T-helper 9 cell (primary cell): ENCODE data around the gene ILDR2.

Experiments used
- DNase-seq: peaks from one replicate; pipeline ENCODE4 v3.0.0-alpha.2; 2020
- total RNA-seq, 2 donors: gene quantifications; one replicate each; lab custom pipeline; 2026; lab: John Stamatoyannopoulos, UW

The ILDR2 gene
- total RNA-seq: 0.24 to 0.84 reads per million in 2 donors

- DNase-seq: peak; percentile 25
These were observed at the start of gene ILDR2 for GRCh38 chr1:166975361-166976129. Gene ILDR2, minus strand, starts transcription at chr1:166975540. Its CDS starts 272 bp downstream, at chr1:166975268.

- no peak for DNase-seq
These were observed 47.0 kb upstream of the ILDR2 start for GRCh38 chr1:167022384-167022783.

- DNase-seq: no peak
These were observed 40.9 kb upstream of the ILDR2 start for GRCh38 chr1:167016100-167016750.

- DNase-seq: no peak
These were observed 38.0 kb upstream of the ILDR2 start for GRCh38 chr1:167013108-167013929.

GRCh38 chr1:167012570-167012969 is 37.2 kb upstream of the ILDR2 start:
- DNase-seq: no peak

GRCh38 chr1:167011560-167012191 is 36.3 kb upstream of the ILDR2 start:
- no peak for DNase-seq

- no peak for DNase-seq
These were observed 28.4 kb upstream of the ILDR2 start for GRCh38 chr1:167003711-167004110.

- no peak for DNase-seq
These were observed 27.0 kb upstream of the ILDR2 start for GRCh38 chr1:167002354-167002753.

GRCh38 chr1:167000546-167000945 is 25.2 kb upstream of the ILDR2 start:
- no peak for DNase-seq

GRCh38 chr1:166999500-167000055 is 24.2 kb upstream of the ILDR2 start:
- DNase-seq: no peak

- no peak for DNase-seq
These were observed 23.7 kb upstream of the ILDR2 start for GRCh38 chr1:166999075-166999474.

GRCh38 chr1:166988974-166989515 is 13.7 kb upstream of the ILDR2 start, which contains the start of gene MAEL:
Gene MAEL, plus strand, starts transcription at chr1:166989280. Its CDS starts 73 bp downstream, at chr1:166989353.
- DNase-seq: no peak

- no peak for DNase-seq
These were observed 6.2 kb upstream of the ILDR2 start for GRCh38 chr1:166981589-166981988.

GRCh38 chr1:166980818-166981217 is 5.5 kb upstream of the ILDR2 start:
- DNase-seq: no peak

GRCh38 chr1:166980383-166980782 is 5.0 kb upstream of the ILDR2 start:
- no peak for DNase-seq

GRCh38 chr1:166978821-166979220 is 3.5 kb upstream of the ILDR2 start:
- no peak for DNase-seq

GRCh38 chr1:166977951-166978350 is 2.6 kb upstream of the ILDR2 start:
- DNase-seq: no peak

GRCh38 chr1:166974647-166975345 is 544 bp downstream of the ILDR2 start:
- no peak for DNase-seq

- DNase-seq: no peak
These were observed 2.5 kb downstream of the ILDR2 start for GRCh38 chr1:166972826-166973225.

- DNase-seq: no peak
These were observed 3.1 kb downstream of the ILDR2 start for GRCh38 chr1:166972193-166972592.

GRCh38 chr1:166971252-166971651 is 4.1 kb downstream of the ILDR2 start:
- DNase-seq: no peak
